ENCODE results near the gene SRP9.

DNA sequence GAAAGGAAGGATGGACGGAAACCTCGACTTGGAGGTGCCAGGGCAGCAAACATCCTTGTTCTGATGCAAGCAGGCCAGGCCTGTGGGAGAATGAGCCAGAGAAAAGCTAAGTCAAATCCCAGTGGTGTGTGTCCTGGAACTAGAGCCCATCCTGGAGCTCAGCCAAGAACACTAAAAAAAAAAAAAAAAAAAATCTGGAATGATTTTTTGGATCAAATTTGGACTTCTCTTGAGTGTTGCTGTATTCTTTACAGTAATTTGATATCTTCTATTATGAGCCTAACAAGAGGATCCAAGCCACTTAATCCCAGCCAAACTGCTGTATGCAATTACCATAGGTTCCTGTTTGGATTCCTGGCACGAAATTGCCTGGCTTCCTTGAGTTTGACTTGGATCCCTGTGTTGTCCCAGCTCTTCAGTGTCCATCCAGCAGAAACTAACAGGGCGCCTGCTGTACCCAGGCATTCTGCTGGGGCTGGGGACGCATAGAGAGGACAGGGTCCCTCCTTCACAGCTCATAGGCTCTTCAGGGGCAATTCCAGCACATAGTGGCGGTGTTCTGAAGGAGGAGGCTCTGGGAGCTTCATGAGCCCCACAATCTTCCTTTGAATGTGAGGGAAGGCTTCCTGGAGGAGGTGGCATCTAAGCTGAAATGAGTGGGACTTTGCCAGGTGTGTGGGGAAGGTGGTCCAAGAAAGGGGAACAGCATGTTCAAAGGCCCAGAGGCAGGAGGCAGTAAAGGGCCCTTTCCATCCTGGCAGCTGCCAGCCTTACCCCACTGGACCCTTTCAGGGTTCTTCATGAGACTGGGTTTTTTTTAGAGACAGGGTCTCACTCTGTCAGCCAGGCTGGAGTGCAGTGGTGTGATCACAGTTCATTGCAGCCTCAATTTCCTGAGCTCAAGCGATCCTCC, 57.0 kb downstream of the SRP9 start:
- TF ChIP-seq, protein P1, sequence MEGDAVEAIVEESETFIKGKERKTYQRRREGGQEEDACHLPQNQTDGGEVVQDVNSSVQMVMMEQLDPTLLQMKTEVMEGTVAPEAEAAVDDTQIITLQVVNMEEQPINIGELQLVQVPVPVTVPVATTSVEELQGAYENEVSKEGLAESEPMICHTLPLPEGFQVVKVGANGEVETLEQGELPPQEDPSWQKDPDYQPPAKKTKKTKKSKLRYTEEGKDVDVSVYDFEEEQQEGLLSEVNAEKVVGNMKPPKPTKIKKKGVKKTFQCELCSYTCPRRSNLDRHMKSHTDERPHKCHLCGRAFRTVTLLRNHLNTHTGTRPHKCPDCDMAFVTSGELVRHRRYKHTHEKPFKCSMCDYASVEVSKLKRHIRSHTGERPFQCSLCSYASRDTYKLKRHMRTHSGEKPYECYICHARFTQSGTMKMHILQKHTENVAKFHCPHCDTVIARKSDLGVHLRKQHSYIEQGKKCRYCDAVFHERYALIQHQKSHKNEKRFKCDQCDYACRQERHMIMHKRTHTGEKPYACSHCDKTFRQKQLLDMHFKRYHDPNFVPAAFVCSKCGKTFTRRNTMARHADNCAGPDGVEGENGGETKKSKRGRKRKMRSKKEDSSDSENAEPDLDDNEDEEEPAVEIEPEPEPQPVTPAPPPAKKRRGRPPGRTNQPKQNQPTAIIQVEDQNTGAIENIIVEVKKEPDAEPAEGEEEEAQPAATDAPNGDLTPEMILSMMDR (IDR thresholded peaks at IDR 0.05), result no peak
- TF ChIP-seq ZFX (IDR thresholded peaks at IDR 0.05; ENCODE audit: borderline replicate concordance), result no peak
